Activated naive CD8-positive, alpha-beta T cell treated with anti-CD3 and anti-CD28 coated beads for 36 hours (primary cell): Measurements from ENCODE around the gene ARMC8. TPM values are rescaled to one million over a fixed set of nuclear protein-coding genes. Genes with fewer than 3 reads are reported as not detected.
A peak's percentile ranks its signal among the peaks of the same experiment; 100 is the strongest.

Experiments used
- DNase-seq: peaks from one replicate; pipeline ENCODE4 v3.0.0; 2021
- H3K27ac Mint-ChIP-seq: one replicate; pipeline ENCODE4 v1.8.0; 2022; ENCODE audit warnings: mild to moderate bottlenecking, moderate library complexity, mixed read lengths
- H3K27me3 Mint-ChIP-seq: one replicate; pipeline ENCODE4 v1.8.0; 2022; ENCODE audit warnings: mild to moderate bottlenecking, mixed read lengths
- H3K36me3 Mint-ChIP-seq: one replicate; pipeline ENCODE4 v1.8.0; 2021; ENCODE audit warnings: mild to moderate bottlenecking, mixed read lengths
- H3K4me1 Mint-ChIP-seq: one replicate; pipeline ENCODE4 v1.8.0; 2021; ENCODE audit warnings: mixed read lengths
- H3K4me3 Mint-ChIP-seq: one replicate; pipeline ENCODE4 v1.8.0; 2022; ENCODE audit warnings: mild to moderate bottlenecking, moderate library complexity, mixed read lengths
- H3K9me3 Mint-ChIP-seq: one replicate; pipeline ENCODE4 v1.8.0; 2022; ENCODE audit warnings: mixed read lengths
- total RNA-seq, 2 experiments: library from RNA; stranded (reverse); gene quantifications; one replicate each; pipeline ENCODE4 v1.2.3, GENCODE V29; 2021

ARMC8 gene
- total RNA-seq, 2 experiments from 2014 or later = 43.0 to 45.6 TPM

- no peaks in the 10 kb centered on the region for H3K36me3 Mint-ChIP-seq
- DNase-seq = peak; percentile 92
- peak within 1 kb of the TSS; percentile 58 for H3K27ac Mint-ChIP-seq
- H3K27me3 Mint-ChIP-seq = no peaks in the 10 kb centered on the region
- no peaks in the 10 kb centered on the region for H3K9me3 Mint-ChIP-seq
- H3K4me1 Mint-ChIP-seq = peaks cover 37% of the 10 kb centered on the region
- H3K4me3 Mint-ChIP-seq = peak within 1 kb of the TSS; percentile 83
Measured at GRCh38 chr3:138329127-138329983, 142.3 kb downstream of the ARMC8 start, which contains the start of gene NME9. TSS of gene NME9 (minus strand) at chr3:138329851. CDS start at chr3:138329335, 516 bp downstream.

GRCh38 chr3:138329984-138330293, 142.8 kb downstream of the ARMC8 start:
- Mint-ChIP-seq H3K4me3 (peak overlapping the region; percentile 83), H3K27me3 (no peaks in the 10 kb centered on the region)

GRCh38 chr3:138331143-138331894, 144.2 kb downstream of the ARMC8 start:
- no peak for DNase-seq
- no peak overlapping the region for H3K4me3 Mint-ChIP-seq
- H3K36me3 Mint-ChIP-seq = no peaks in the 10 kb centered on the region
- no peaks in the 10 kb centered on the region for H3K27me3 Mint-ChIP-seq
- H3K27ac Mint-ChIP-seq = no peak overlapping the region
- H3K4me1 Mint-ChIP-seq = peaks cover 28% of the 10 kb centered on the region
- H3K9me3 Mint-ChIP-seq = no peaks in the 10 kb centered on the region

More at GRCh38 chr3:138329984-138330293, 142.8 kb downstream of the ARMC8 start:
- peaks cover 33% of the 10 kb centered on the region for H3K4me1 Mint-ChIP-seq
- no peaks in the 10 kb centered on the region for H3K9me3 Mint-ChIP-seq
- H3K36me3 Mint-ChIP-seq = no peaks in the 10 kb centered on the region
- DNase-seq = no peak
- H3K27ac Mint-ChIP-seq = peak overlapping the region; percentile 46

DNA sequence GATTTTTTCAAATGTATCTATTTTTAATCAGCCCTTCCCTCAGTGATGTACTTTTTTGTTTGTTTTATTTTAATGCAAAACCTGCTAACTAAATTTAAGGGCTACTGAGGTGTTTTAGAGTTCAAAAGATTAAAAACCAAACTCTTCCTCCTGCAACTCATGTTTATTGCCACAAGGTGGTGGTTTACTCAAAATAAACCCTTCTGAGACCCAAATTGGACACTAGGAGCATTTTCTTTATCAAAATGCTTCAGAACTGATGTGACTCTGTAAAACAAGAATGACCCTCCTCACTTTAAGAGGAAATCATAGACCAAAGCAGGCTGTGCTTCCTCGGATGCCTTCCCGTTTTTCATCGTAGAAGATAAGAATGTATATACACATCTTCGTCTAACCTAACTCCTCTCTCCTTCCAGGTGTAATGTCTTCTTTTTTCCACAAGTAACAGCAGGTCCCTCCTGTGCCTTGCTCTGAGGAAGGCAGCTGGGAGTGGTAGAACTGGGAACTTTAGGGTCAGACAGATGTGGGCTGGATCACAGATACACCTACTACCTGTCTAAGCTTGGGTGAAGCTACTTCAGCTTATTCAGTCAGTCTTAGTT, 145.5 kb downstream of the ARMC8 start:
- no peaks in the 10 kb centered on the region for H3K27me3 Mint-ChIP-seq
- H3K27ac Mint-ChIP-seq = no peak overlapping the region
- H3K36me3 Mint-ChIP-seq = no peaks in the 10 kb centered on the region
- H3K4me3 Mint-ChIP-seq = no peak overlapping the region
- peaks cover 27% of the 10 kb centered on the region for H3K4me1 Mint-ChIP-seq
- no peak for DNase-seq
- H3K9me3 Mint-ChIP-seq = no peaks in the 10 kb centered on the region

- no peaks in the 10 kb centered on the region for H3K27me3 Mint-ChIP-seq
- H3K9me3 Mint-ChIP-seq = no peaks in the 10 kb centered on the region
- no peak overlapping the region for H3K4me3 Mint-ChIP-seq
- no peak for DNase-seq
- H3K27ac Mint-ChIP-seq = no peak overlapping the region
- H3K4me1 Mint-ChIP-seq = peaks cover 14% of the 10 kb centered on the region
- H3K36me3 Mint-ChIP-seq = no peaks in the 10 kb centered on the region
Measured at GRCh38 chr3:138334608-138335007, 147.5 kb downstream of the ARMC8 start.

DNA sequence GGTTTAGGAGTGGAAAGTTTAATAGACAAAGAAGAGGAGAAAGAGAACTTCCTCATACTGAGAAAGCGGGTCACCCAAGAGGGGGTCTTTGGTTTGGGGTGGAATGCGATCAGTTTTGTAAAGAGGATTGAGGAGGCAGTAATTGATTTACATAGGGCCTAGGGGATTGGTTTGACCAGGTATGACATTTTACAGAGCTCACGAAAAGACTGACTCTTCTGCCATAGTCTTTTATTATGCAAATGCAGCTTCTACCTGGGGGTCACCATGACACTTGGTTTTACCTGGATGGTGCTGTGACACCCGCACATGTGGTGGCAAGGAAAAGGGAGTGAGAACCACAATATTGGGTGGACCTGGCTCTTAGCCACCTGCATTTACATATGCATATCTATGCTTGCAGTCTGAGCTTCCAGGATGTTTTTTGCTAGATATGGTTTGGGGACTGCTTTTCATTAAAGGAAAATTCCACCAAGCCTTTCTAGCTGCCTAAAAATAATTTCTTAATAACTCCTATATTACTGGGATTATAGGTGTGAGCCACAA, 149.4 kb downstream of the ARMC8 start:
- peaks cover 4% of the 10 kb centered on the region for H3K4me1 Mint-ChIP-seq
- H3K27me3 Mint-ChIP-seq = no peaks in the 10 kb centered on the region
- H3K4me3 Mint-ChIP-seq = no peak overlapping the region
- no peaks in the 10 kb centered on the region for H3K9me3 Mint-ChIP-seq
- DNase-seq = no peak
- no peaks in the 10 kb centered on the region for H3K36me3 Mint-ChIP-seq
- no peak overlapping the region for H3K27ac Mint-ChIP-seq

- no peaks in the 10 kb centered on the region for H3K9me3 Mint-ChIP-seq
- no peaks in the 10 kb centered on the region for H3K36me3 Mint-ChIP-seq
- H3K4me1 Mint-ChIP-seq = no peaks in the 10 kb centered on the region
- H3K27ac Mint-ChIP-seq = no peak overlapping the region
- no peaks in the 10 kb centered on the region for H3K27me3 Mint-ChIP-seq
- no peak for DNase-seq
- H3K4me3 Mint-ChIP-seq = no peak overlapping the region
Measured at GRCh38 chr3:138338244-138338643, 151.1 kb downstream of the ARMC8 start.

GRCh38 chr3:138338811-138339210, 151.7 kb downstream of the ARMC8 start:
- Mint-ChIP-seq H3K4me1 (no peaks in the 10 kb centered on the region), H3K27me3 (no peaks in the 10 kb centered on the region), H3K36me3 (no peaks in the 10 kb centered on the region), H3K27ac (no peak overlapping the region), H3K4me3 (no peak overlapping the region), H3K9me3 (no peaks in the 10 kb centered on the region)
- DNase-seq = no peak

DNA sequence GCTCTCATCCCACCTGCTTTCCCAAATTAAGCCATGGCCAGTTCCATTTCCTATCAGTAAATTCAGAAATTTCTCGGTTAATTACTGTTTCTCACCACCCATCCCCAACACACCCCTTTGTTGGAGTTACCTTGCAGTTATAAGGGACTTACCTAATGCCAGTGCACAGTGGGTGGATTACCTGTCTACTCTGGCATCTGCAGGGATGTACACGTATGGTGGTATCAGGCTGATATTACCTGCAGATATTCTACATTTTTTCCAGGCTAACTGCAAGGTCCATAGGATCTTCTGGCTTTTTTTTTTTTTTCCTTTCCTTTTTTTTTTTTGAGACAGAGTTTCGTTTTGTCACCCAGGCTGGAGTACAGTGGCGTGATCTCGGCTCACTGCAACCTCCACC, 153.4 kb downstream of the ARMC8 start:
- H3K9me3 Mint-ChIP-seq = no peaks in the 10 kb centered on the region
- peaks cover 1% of the 10 kb centered on the region for H3K27me3 Mint-ChIP-seq
- no peak for DNase-seq
- H3K4me3 Mint-ChIP-seq = no peak overlapping the region
- no peaks in the 10 kb centered on the region for H3K4me1 Mint-ChIP-seq
- no peak overlapping the region for H3K27ac Mint-ChIP-seq
- H3K36me3 Mint-ChIP-seq = no peaks in the 10 kb centered on the region

DNA sequence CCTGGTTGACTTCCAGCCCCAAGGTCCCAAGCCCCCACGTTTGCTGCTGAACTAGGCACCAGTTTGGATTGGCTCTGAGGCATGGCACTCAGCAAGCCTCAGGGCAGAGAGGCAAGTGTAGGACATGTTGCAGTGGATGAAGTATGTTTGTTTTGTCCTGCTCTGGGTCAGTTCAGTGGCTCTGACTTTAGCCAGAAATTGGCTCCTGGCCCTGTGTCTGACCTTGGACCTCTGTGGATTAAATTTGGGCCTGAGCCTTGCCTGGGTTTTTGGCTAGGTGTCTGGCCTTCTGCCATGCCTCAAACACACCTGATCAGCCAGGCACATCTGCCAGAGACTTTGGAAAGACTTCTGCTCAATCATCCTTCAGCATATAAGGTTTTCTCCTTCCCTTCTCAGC, 157.7 kb downstream of the ARMC8 start:
- DNase-seq = no peak
- H3K9me3 Mint-ChIP-seq = peaks cover 3% of the 10 kb centered on the region
- peaks cover 36% of the 10 kb centered on the region for H3K27me3 Mint-ChIP-seq
- no peak overlapping the region for H3K27ac Mint-ChIP-seq
- H3K36me3 Mint-ChIP-seq = peaks cover 3% of the 10 kb centered on the region
- peaks cover 6% of the 10 kb centered on the region for H3K4me1 Mint-ChIP-seq
- no peak overlapping the region for H3K4me3 Mint-ChIP-seq

Other genes starting within 250 kb of the ARMC8 start
- gene CLDN18, start 177.1 kb upstream of the ARMC8 start, total RNA-seq = not detected
- gene DZIP1L, start 71.7 kb upstream of the ARMC8 start, total RNA-seq = under 1 TPM; 0.22 to 0.29 TPM
- not detected for gene A4GNT, start 54.9 kb upstream of the ARMC8 start, total RNA-seq
- gene DBR1, start 12.4 kb upstream of the ARMC8 start, total RNA-seq = 10 to 100 TPM; 28.1 to 32.7 TPM
- not detected for gene NME9, start 142.6 kb downstream of the ARMC8 start, total RNA-seq
- under 1 TPM; 0.16 to 0.54 TPM for gene MRAS, start 161.3 kb downstream of the ARMC8 start, total RNA-seq
- gene ESYT3, start 247.3 kb downstream of the ARMC8 start, total RNA-seq = under 1 TPM; 0.21 to 0.52 TPM